GM12873 (cell line): ENCODE measurements around the gene RBMY1D.
"Not testable (repeated sequence)": the region's sequence is repeated elsewhere in the genome, so short reads cannot be mapped to it uniquely, and the experiment has no call there.

Source experiments
- CTCF ChIP-seq: IDR thresholded peaks from 2 replicates; pipeline ENCODE4 v1.5.1; 2012; ENCODE audit warnings: low read depth, mild to moderate bottlenecking, moderate library complexity, low read length, control low read depth; ENCODE audit not compliant: insufficient read depth; ENCODE audit errors: missing control alignments

Gene RBMY1D

DNA sequence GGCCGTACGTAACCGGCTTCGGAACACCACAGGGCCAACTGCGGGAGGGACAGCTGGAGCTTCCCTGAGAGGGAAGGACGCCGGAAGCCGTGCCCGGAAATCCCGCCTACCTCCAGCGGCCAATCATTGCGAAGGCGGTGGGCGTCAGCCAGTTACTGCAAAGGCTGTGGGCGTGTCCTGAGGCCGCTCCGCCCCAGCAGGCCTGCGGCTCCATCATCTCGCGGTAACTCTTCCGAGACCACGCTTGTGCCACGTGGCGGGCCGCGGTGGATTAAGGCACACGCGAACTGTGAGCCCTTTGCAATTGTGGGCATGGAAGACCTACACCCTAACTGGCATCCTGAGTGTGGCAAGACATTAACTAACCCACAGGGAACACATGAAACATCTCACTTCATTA, at the start of gene RBMY1D:
RBMY1D (minus strand) TSS at position 101 of the 400 bp plus-strand sequence. CDS start 2,013 bp downstream, outside the sequence.
- TF ChIP-seq CTCF, result not testable (repeated sequence)

DNA sequence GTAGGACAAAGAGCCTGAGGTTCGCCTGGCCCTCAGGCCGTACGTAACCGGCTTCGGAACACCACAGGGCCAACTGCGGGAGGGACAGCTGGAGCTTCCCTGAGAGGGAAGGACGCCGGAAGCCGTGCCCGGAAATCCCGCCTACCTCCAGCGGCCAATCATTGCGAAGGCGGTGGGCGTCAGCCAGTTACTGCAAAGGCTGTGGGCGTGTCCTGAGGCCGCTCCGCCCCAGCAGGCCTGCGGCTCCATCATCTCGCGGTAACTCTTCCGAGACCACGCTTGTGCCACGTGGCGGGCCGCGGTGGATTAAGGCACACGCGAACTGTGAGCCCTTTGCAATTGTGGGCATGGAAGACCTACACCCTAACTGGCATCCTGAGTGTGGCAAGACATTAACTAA, 23.6 kb upstream of the RBMY1D start, which contains the start of gene RBMY1E:
RBMY1E (minus strand) TSS at position 101 of the 400 bp plus-strand sequence. CDS start 1,978 bp downstream, outside the sequence.
- TF ChIP-seq CTCF, result not testable (repeated sequence)

DNA sequence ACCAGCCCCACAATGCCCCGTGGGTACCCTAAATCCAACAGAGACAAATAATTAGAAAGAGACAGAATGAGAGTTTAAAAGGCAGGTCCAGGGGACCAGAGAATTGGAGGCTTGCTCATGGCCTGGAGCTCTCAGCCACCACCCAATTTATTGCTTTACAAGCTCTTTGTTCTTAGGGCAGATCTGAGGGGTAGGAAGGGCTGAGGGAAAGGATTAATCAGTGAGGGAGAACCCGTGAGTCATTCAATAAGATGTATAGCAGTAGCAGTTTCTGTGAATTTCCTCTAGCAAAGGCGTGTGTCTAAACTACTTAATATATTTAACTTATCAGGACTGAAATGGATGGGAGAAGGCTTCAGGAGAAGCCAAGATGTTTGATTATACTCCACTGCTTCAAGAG, 48.8 kb downstream of the RBMY1D start:
- no peak for TF ChIP-seq CTCF

GRCh38 chrY:21842090-21842489, 52.2 kb downstream of the RBMY1D start:
- no peak for TF ChIP-seq CTCF

DNA sequence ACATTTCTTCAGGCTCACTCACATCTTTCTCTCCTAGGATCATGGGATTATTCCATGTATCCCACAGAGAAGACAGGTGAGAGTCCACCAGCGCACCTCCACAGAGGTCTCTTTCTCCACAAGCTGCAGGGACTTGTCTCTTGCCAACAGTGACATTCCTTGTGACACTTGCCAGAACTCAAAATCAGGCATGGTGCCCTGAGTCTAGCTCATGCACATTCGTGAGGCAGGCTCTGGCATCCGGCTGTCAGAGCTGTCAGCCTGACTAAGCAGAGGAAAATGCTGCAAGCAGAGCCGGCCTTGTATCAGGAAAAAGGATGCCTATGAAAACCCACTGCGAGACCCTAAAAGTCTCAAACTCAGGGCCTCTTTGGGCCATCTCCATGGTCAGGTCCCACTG, 54.8 kb downstream of the RBMY1D start:
- TF ChIP-seq CTCF, result no peak

DNA sequence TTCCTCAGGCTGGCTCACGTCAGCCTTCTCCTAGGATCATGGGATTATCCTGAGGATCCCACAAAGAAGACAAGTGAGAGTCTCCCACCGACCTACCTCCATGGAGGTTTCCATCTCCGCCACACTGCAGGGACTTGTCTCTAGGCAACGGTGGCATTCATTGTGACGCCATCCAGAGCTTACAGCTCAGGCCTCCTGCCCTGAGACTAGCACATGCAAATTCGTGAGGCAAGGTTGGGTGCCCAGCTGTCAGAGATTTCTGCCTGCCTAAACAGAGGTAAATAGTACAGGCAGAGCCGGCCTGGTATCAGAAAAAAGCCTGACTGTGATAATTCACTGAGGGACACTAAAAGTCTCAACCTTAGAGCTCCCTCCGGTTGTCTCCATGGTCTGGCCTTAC, 58.0 kb downstream of the RBMY1D start:
- no peak for TF ChIP-seq CTCF

GRCh38 chrY:21835052-21835451, 59.3 kb downstream of the RBMY1D start:
- TF ChIP-seq CTCF, result no peak
